Measurements from ENCODE around the gene RABL3. TPM values are rescaled to one million over a fixed set of nuclear protein-coding genes. Genes with fewer than 3 reads are reported as not detected.

RABL3 gene
- total RNA-seq, 4 donors from 2014 or later = 20.0 to 46.8 (median 30.4) TPM

DNA sequence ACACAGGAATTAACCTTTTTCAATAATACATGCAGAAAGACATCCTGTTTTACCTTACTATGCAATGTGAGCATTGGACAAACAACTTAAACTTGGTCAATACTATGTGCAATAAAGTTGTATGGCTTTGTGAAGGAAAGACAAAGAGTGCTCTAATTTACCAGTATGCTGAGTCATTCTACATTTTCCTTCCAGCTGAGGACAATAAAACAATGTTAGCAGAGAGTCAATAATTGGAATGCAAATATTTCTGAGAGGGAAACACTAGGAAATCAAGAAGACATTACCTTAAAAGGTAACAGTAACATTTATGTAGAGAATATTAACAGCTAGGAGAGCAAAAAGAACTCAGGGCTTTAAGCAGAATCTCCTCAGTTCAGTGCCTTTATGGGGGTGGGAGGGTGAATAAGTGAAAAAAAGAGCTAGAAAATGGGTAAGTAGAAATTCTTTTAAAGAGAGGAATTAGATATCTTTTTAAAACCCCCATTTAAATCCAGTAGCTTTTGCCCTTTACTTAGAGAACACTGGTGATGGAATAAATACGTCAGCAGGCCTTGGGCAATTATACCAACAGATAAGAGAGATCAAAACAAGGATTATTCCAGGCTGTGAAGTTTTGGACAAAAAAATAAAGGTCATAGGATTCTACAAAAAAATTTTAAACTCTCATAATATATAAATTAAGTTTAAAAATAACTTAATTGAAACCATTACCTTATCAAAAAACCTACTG is 48.7 kb downstream of the RABL3 start:
- no peak overlapping the region for H3K27ac ChIP-seq
- H3K27me3 ChIP-seq = no peaks in the 10 kb centered on the region
- TF ChIP-seq CTCF (IDR thresholded peaks at IDR 0.05 in 4 of 5, conservative IDR thresholded peaks at IDR 0.05 in 1 of 5) (no peak), POLR2A (IDR thresholded peaks at IDR 0.05) (no peak)
- H3K4me1 ChIP-seq = peaks cover 0 to 6% of the 10 kb centered on the region in 2 donors
- intact Hi-C loops (cut with DNase I; ENCODE audit: low total_unique reads) (no loop called here), in situ Hi-C loops (cut with MboI; ENCODE audit: low sequenced_read_pairs in 4 of 4) (no loop called here)
- peaks cover 0 to 16% of the 10 kb centered on the region in 2 donors for H3K36me3 ChIP-seq
- no peak for ATAC-seq
- H3K9me3 ChIP-seq = no peaks in the 10 kb centered on the region
- no peak for DNase-seq
- H3K4me3 ChIP-seq = no peak overlapping the region

GRCh38 chr3:120689395-120689794 is 52.9 kb downstream of the RABL3 start:
- no peak overlapping the region for H3K4me3 ChIP-seq
- H3K36me3 ChIP-seq = peaks cover 0 to 4% of the 10 kb centered on the region in 2 donors
- no peaks in the 10 kb centered on the region for H3K9me3 ChIP-seq
- DNase-seq (no peak), ATAC-seq (no peak)
- TF ChIP-seq POLR2A (IDR thresholded peaks at IDR 0.05) (no peak), CTCF (IDR thresholded peaks at IDR 0.05 in 4 of 5, conservative IDR thresholded peaks at IDR 0.05 in 1 of 5) (no peak)
- in situ Hi-C loops (cut with MboI; ENCODE audit: low sequenced_read_pairs in 4 of 4) (no loop called here), intact Hi-C loops (cut with DNase I; ENCODE audit: low total_unique reads) (no loop called here)
- no peaks in the 10 kb centered on the region for H3K27me3 ChIP-seq
- H3K27ac ChIP-seq = no peak overlapping the region
- peaks cover 0 to 6% of the 10 kb centered on the region in 2 donors for H3K4me1 ChIP-seq

DNA sequence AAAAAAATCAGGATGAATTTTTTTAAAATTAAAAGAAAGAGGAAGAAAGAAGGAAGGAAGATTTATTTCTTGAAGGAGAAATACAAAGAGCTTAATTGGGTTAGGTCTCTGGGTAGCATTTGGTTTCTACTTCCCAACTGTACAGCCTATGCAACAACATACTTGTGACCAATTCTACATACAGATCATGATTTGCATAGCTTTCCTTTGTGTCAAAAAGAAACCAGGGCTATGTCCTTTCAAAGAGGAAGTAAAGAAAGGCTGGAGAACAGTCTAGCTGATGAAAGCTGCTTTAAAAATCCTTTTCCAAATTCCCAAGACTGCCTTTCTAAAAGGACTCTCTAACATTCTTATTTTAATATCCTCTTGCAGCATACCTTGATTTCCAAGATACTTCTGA is 54.2 kb downstream of the RABL3 start:
- Histone ChIP-seq H3K27me3 (no peaks in the 10 kb centered on the region), H3K27ac (no peak overlapping the region), H3K4me3 (no peak overlapping the region), H3K36me3 (peaks cover 0 to 4% of the 10 kb centered on the region in 2 donors), H3K4me1 (no peaks in the 10 kb centered on the region), H3K9me3 (no peaks in the 10 kb centered on the region)
- DNase-seq (no peak), ATAC-seq (no peak)
- intact Hi-C loops (cut with DNase I; ENCODE audit: low total_unique reads) = no loop called here
- TF ChIP-seq POLR2A (IDR thresholded peaks at IDR 0.05) (no peak), CTCF (IDR thresholded peaks at IDR 0.05 in 4 of 5, conservative IDR thresholded peaks at IDR 0.05 in 1 of 5) (no peak)
- in situ Hi-C loops (cut with MboI; ENCODE audit: low sequenced_read_pairs in 4 of 4) = no loop called here

DNA sequence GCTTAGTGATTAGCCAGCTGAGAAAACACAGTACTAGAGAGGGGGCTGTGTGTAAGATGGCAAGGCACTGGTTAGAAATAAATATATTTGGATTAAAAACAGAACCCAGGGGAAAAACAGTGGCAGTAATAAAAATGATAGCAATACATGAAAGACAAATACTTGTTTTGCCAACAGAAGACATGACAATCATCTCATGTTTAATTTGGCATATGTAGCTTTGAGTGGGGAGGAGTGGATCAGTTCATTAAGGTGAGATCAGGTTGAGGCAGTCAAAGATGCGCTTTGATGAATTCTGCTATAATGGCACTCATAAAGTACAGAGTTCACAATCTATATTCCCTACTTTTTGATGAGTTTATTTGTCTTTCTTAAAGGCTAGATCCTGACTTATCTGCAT is 56.9 kb downstream of the RABL3 start:
- no peak for DNase-seq

More for the DNA sequence above, 56.9 kb downstream of the RABL3 start:
- H3K27ac ChIP-seq = no peak overlapping the region
- no peaks in the 10 kb centered on the region for H3K4me1 ChIP-seq
- intact Hi-C loops (cut with DNase I; ENCODE audit: low total_unique reads) = no loop called here
- in situ Hi-C loops (cut with MboI; ENCODE audit: low sequenced_read_pairs in 4 of 4) = no loop called here
- peaks cover 0 to 4% of the 10 kb centered on the region in 2 donors for H3K36me3 ChIP-seq
- no peaks in the 10 kb centered on the region for H3K9me3 ChIP-seq
- no peak for TF ChIP-seq CTCF (IDR thresholded peaks at IDR 0.05 in 4 of 5, conservative IDR thresholded peaks at IDR 0.05 in 1 of 5)
- TF ChIP-seq POLR2A (IDR thresholded peaks at IDR 0.05) = no peak
- ATAC-seq = no peak
- H3K4me3 ChIP-seq = no peak overlapping the region
- H3K27me3 ChIP-seq = no peaks in the 10 kb centered on the region

Measured in gastrocnemius medialis (tissue), 4 donors.